HG03442 (cell line): ENCODE results near the gene ZNF778.

ENCODE experiments used
- ATAC-seq: cut with Tn5 transposase; IDR thresholded peaks from one replicate; pipeline ENCODE4 v1.9.1; 2021; ENCODE audit warnings: mild to moderate bottlenecking, moderate library complexity; ENCODE audit not compliant: unreplicated experiment

The ZNF778 gene

DNA sequence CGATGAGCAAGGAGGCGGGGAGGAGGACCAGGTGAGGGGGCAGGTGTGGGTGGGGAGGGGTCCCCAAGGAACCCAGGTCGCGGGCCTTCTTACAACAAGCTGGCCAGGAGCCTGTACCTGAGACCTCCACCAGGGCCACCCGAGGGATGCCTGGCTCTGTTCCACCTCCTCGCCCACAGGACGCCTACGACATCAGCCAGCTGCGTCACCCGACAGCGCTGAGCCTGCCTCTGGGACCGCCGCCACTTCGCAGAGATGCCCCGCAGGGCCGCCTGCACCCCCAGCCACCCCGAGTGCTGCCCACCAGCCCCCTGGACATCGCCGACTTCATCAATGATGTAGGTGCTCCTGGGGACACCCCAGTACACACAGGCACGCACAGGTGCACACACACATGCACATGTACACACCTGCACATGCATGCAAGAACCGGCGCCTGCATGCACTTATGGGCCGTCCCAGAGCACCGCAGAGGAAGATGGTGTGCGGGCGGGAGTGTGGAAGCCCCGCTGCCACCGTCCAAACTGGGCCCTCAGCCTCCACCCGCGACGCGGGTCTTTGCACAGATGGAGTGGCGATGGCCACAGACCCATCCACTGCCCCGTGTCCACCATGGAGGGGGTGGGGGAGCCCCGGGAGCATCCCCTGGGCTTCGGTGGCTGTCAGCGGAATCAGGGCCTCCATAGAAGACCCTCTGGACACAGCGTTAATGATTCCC lies 23.8 kb upstream of the ZNF778 start:
- ATAC-seq: no peak

DNA sequence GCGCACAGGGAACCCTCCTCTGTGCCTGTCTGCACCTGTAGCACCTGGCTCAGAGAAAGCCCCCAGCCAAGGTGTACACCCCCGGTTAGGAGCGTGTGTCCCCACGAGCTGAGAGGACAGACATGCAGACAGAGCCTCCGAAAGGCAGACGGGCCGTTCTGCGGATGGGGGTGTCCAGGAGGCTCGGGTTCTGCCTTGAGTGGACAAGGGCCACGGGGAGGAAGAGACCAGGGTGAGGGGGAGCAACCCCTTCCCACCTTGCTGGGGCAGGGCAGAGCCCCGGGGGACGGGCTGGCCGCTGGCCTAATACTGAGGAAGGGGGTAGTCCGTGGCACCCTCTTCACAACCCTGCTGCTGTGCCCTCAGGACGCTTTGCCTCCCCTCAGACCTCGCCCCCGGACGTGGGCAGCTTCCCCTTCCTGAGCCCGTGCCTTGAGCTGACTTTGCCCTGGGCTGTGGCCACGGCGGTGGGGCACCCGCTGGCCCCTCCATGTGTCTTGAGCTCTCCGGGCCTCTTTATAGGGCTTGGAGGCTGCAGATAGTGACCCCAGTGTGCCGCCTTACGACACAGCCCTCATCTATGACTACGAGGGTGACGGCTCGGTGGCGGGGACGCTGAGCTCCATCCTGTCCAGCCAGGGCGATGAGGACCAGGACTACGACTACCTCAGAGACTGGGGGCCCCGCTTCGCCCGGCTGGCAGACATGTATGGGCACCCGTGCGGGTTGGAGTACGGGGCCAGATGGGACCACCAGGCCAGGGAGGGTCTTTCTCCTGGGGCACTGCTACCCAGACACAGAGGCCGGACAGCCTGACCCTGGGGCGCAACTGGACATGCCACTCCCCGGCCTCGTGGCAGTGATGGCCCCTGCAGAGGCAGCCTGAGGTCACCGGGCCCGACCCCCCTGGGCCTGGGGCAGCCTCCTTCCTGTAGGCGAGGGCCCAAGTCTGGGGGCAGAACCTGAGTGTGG lies 22.9 kb upstream of the ZNF778 start:
- no peak for ATAC-seq

DNA sequence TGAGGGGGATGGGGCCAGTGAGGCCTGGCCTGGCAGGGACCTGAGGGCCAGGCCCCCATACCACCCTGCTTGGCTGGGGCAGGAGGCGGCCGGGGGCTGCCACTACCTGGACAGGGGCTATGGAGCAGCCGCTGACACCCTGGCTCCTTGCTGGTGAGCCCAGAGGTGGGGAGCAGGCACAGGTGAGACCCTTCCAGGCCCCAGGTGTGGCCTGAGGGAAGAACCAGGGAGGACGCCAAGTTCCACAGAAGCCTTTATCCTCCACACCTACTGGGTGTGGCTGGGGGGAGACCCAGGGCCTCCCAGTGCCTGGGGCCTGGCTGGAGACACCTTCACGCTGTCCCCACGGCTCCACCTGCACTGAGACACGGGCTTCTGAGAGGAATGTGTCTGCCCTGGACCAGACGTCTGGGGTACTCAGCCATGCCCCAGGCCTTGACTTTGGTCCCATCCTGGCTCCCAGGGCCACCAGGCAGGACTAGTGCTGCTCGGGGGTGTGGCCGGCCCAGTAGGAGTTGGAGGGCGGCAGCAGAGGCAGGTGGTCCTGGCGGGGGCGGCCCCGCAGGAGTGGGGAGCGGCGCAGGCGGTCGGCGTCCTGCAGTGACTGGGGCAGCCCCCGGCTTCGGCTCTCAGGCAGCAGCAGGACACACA lies 21.9 kb upstream of the ZNF778 start:
- ATAC-seq: no peak

DNA sequence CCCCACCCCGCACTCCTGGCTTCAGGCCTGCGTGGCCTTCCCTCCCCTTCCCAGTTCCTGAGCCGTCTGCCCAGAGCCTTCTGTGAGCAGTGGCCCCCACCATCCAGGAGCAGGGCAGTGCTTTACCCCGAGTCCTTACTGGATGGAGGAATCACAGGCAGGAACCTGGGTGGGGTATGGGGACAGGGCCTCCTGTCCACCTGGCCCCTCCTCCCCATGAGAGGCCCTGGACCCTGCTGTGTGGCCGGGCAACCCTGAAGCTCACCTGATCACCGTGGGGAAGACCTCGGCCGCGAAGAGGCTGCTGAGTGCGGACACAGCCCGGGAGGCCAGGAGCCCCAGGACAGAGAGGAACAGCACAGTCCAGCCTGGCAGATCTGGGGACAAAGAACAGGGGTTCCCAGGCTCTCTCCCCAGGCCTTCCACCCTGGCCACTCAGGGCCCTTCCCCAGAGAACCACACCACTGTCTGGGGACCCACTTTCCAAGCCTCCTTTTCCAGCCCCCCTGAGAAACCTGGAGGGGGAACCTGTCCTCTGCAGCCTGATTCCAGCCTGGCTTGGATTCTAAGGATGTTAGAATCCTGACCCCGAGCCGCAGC lies 20.4 kb upstream of the ZNF778 start:
- ATAC-seq: no peak

DNA sequence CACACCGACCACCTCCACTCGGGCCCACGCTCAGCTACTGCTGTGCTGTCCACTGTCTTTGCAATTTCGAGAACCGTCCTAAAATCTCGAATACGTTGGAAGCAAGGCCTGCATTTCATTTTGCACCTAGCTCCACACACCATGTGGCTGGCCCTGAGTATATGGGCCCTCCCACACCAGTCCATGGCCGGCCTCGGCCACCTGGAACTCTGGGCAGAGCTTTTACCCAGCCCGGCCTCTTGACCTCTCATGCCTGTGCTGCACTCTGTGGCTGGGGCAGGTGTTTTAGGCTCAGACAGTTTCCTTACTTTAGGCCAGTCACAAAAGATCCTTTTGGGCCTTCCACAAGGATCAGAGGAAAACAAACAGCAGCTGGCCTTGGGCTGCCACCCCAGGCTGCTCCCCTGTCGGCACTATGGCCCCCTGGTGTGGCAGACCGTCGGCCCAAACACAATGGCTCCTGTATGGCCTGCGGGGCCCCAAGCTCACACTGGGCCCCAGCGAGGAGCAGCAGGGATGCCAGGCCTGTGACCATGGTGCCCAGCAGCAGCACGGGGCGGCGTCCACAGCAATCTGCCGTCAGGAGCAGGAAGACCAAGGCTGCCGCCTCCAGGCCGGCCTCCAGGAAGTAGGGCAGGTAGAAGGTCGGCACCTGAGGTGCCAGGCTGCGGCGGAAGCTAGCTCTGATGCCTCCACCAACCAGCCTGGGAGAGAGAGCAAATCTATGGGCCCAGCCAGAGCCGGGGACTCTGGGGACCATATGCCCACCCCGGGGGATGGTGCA lies 19.7 kb upstream of the ZNF778 start:
- no peak for ATAC-seq

DNA sequence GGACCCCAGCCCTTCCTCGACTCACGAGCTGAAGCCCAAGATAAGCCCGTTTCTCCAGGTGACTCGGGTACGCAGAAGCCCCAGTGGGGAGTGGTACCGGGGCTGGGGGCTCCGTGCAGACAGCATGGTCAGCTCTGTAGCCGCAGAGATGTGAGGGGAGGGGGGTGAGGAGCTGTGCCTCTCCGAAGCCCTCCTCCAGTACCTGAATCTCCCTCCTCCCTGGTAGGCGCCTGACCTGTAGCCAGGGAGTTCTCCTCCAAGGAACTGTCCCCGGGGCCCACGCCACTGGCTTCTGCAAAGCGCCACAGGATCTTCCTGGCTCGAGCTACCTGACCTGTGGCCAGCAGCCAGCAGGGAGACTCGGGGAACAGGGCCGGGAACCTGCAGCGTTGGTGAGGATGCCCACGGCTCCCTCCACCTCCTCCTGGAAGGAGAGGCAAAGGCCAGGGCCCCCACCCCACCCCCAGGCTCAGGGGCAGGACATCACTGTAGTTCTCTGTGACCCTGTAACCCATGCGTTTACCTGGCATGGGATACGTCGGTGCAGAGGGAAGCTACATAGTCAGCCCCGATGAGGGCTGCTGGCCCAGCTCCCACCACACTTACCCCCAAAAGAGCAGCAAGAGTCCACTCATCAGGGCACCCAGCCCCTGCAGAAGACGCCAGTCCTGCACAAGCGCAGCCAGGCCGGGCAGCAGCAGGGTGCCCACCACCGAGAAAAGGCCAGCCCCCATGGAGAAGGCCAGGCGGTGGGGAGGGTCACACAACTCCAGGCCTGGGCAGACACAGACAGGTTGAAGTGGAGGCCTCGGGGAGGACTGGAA lies 18.9 kb upstream of the ZNF778 start:
- ATAC-seq: no peak

DNA sequence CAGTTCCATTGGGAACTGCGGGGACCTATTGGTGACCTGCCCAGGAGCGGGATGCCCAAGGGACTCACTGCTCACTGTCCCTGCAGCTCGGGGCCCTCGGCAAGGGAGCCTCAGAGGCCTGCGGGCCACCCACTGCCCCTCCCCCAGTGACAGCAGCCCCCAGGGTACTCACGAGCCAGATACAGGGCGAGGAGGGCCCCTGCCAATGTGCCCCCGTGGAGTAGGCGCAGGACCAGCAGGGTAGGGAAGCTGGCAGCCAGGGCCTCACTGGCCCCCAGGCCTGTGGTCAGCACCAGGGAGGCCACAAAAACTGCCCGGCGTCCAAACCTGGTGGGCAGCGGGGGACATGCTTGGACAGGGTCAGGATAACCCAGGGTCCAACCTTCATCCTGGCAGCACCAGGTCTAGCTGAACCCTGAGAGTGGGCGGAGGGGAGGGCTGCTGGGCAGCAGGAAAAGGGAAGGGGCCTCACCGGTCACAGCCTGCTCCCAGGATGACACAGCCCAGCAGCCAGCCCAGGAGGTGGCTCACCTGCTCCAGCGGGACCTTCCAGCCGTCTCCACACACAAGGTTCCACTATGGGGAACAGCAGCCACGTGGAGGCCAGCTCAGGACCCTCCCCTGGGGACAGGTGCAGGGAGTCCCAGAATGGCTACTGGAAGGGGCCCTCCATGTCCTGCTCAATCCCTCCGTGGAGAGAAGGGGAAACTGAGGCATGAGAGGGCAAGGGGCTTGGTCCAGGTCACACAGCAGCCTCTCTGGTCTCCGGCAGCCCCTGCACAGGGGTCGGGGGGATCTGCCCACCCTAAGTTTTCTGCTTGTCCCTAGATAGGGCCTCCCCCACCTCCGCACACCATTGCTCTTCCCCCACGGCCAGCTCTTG lies 18.0 kb upstream of the ZNF778 start:
- no peak for ATAC-seq

DNA sequence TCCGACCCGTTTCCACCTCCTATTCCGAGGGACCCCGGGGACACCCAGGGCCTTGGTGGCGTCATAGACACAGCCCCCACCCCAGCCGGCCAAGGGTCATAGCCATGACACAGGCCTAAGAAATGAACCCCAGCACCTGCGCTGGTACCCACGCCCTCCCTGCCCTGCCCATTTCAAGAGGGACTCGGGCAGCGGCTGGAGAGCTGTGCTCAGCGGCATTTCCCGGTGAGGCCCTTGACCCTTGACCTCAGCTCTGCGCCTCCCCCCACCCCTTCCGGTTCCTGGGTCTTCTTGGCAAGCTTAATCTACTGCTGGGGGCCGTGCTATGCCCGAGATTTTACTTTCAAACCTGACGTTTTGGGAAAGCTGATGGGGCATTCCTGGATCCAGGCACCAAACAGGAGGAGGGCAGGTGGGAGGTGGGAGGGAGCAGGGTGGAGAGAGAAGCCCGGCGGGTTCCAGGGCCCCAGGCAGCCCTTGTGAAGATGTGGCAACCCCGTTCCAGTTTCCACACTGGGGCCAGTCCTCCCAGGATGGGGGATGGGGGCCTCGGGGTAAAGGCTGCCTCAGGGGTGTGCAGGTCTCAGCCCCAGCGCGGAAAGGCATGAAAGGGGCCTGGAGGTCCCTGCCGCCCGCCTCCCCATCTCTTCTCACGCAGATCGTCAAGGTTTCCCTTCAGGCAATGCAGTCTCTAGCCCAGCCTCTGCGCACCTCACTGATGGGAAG lies 17.2 kb upstream of the ZNF778 start, which contains the start of gene SLC22A31:
TSS of gene SLC22A31 (minus strand) at position 414 of the 726 bp plus-strand sequence. CDS start at position 378, 36 bp downstream.
- ATAC-seq: no peak

DNA sequence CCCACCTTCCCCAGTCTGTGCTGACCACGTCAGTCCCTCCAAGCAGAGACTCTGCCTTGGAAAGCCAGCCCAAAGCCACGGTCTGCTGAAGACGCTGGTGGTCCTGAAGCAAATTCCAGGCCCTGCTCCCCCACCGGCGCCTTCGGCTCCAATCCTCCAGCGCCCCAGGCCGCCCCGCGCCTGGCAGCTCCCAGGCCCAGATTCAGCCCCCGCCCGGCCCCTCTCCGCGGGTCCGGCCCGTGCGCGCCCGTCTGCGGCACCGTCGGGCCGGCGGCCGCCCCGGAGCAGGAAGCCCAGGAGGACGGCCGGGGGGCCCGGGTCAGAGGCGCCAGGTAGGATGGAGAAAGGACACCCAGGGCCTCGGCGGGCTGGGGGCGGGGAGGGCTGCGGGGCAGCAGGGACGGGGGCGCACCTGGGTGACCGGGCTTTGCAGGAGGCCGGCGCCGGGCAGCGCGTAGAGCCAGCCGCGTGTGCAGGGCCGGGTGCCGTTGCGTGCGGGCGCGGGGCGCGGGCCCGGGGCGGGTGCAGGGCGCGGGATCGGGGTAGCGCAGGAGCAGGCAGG lies 16.6 kb upstream of the ZNF778 start:
- ATAC-seq: no peak

DNA sequence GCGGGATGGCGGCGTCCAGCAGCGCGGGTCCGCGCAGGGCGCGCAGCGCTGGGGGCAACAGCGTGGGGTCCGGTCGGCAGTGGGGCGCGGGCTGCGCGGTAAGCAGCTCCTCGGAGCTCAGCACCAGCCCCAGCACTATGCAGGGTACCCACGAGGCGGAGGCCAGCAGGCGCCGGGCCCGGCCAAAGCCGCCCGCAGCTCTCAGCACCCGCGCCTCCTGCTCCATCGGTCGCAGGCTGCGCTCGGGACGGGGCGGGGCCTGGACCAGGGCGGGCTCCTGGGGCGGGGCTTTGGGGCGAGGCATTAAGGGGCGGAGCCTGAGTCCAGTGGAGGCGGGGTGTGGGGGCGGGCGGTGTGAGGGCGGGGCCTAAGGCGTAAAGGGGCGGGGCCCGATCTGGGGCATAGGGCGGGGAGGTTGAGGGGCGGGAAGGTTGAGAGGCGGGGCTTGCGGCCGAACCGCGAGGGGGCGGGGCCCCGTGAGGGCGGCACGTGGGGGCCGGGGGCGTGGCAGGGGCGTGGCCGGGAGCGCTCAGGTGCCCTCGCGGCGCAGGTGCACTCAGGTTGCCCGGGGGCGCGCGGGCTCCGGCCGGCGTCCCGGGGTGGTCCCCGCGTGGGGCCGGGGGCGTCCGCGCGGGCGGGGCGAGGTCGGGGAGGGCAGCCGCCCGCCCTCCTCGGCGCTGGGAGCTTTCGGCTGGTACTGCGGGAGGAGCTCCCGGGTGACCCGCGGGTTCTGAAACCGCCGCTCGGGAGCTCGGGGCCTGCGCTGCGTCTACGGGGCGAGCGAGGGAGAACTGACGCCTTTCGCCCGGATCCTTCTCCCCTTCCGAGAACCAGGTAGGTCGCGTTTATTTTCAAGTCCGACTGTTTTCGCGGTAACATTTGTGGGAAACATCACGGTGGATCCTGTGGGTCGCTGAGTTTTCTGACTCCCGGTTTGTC lies 15.8 kb upstream of the ZNF778 start:
- ATAC-seq: no peak

DNA sequence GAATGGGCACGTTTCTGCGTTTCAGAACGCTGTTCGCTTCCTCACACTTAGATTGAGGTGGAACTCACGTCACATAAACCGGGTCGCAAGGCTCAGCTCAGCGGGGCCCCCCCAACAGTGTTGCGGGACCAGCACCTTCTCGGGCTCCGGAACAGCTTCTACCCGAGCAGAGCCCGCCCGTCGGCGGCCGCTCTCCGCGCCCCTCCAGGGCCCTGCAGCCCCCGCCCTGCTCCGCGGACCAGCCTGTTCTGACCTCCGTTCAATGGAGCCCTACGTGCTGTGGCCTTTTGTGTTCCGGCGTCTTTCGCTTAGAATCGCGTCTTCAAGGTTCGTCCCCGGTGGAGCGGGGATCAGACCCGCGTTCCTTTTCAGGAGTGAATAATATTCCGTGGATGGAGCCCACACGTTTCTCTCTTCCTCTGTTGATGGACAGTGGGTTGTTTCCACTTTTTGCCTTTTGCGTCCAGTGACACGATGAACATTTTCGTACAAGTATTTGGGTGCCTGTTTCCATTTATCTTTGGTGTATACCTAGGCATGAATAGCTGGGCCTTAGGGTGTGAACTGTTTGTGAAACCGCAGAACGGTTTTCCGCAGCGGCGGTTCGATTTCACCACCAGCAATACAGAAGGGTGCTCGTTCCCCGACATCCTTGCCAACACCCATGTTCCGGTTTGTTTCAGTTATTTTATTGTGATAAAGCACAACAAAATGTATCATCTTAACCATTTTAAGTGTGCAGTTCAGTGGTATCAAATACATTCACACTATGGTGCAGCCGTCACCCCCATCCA lies 14.9 kb upstream of the ZNF778 start:
- ATAC-seq: no peak

DNA sequence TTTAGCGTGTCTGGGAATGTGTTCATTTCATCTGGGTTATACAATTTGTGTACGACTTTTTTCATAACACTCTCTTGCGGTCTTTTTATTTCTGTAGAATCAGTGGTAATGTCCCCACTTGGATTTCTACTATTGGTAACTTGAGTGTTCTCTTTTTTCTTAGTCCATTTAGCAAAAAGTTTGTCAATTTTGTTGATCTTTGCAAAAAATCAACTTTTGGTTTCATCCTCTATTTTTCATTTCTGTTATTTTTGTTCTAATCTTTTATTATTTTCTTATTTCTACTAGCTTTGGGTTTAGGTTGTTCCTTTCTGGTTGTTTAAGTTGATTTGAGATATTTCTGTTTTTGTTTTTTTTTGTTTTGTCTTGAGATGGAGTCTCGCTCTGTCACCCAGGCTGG lies 9.5 kb upstream of the ZNF778 start:
- ATAC-seq: no peak

DNA sequence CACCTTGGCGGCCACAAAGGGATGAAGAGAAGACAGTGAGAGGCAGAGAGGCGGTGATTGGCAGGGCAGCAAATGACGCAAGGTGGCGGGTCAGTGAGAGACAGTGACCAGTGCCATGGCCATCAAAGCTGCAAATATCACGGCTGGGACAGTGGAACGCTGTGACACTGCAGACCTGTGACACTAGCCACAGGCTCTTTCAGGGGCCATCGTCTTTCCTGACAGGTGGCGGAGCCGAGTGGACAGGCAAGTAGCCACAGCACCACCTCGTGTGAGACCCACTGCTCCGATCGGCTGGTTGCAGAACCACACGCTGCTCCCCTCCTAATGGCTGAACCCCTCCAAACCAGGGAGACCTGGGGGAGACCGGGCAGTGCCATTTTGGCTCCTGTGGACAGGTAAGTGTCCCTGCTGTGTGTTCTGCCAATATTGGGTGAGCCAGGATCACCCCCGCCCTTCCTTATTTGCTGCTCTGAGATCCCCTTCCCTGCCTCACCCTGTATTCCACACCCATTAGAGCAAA lies 7.9 kb upstream of the ZNF778 start:
- ATAC-seq: no peak

DNA sequence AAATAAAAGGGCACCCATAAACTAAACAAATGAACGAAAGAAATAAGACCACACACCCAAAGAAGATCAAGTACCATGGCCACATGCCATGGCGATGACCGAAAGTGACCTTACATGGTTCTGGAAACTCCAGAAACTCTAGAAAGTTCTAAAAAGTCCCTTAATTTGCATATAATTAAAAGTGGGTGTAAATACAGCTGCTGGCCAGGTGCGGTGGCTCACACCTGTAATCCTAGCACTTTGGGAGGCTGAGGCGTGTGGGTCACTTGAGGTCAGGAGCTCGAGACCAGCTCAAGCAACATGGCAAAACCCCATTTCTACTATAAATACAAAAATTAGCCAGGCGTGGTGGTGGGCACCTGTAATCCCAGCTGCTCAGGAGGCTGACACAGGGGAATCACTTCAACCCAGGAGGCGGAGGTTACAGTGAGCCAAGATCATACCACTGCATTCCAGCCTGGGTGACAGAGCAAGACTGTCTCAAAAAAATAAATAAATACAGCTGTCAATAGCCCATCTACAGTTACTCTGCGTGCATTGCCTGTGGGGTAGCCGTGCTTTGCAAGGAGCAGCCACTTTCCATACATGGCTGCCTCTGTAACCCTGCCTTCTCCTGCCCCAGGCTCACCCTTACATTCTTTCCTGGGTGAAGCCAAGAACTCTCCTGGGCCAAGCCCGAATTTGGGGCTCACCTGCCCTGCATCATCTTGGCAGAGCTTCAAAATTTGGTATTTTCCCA lies 7.2 kb upstream of the ZNF778 start:
- ATAC-seq: no peak
